HEK293 (cell line): ENCODE results near the gene ACAP1.

Experiments used
- HOXA7 ChIP-seq: sonication (generic); formaldehyde crosslinking; IDR thresholded peaks from 2 replicates; pipeline ENCODE4 v1.8.1; 2022; ENCODE audit warnings: missing genetic modification reagents, borderline replicate concordance
- SP2 ChIP-seq: fragments of 450-650 bp; formaldehyde crosslinking; IDR thresholded peaks from 2 replicates; pipeline ENCODE4 v1.5.1; 2016; ENCODE audit warnings: missing biosample characterization, missing genetic modification characterization
- ZNF140 ChIP-seq: fragments of 450-650 bp; formaldehyde crosslinking; IDR thresholded peaks from 2 replicates; pipeline ENCODE4 v1.5.1; 2016; ENCODE audit warnings: missing biosample characterization, missing genetic modification characterization
- ZNF175 ChIP-seq: fragments of 450-650 bp; formaldehyde crosslinking; IDR thresholded peaks from 2 replicates; pipeline ENCODE4 v1.5.1; 2016; ENCODE audit warnings: missing biosample characterization, missing genetic modification characterization
- ZNF248 ChIP-seq: fragments of 450-650 bp; formaldehyde crosslinking; IDR thresholded peaks from 2 replicates; pipeline ENCODE4 v1.5.1; 2017; ENCODE audit warnings: missing biosample characterization, missing genetic modification characterization
- ZNF362 ChIP-seq: fragments of 450-650 bp; formaldehyde crosslinking; IDR thresholded peaks from 2 replicates; pipeline ENCODE4 v1.5.1; 2016; ENCODE audit warnings: missing biosample characterization, missing genetic modification characterization
- ZNF510 ChIP-seq: fragments of 450-650 bp; formaldehyde crosslinking; IDR thresholded peaks from 2 replicates; pipeline ENCODE4 v1.5.1; 2018; ENCODE audit warnings: mild to moderate bottlenecking, missing genetic modification characterization, missing biosample characterization; ENCODE audit not compliant: insufficient replicate concordance
- ZNF624 ChIP-seq: fragments of 450-650 bp; formaldehyde crosslinking; IDR thresholded peaks from 2 replicates; pipeline ENCODE4 v1.5.1; 2017; ENCODE audit warnings: missing biosample characterization, missing genetic modification characterization
- ZNF670 ChIP-seq: fragments of 450-650 bp; formaldehyde crosslinking; IDR thresholded peaks from 2 replicates; pipeline ENCODE4 v1.5.1; 2016; ENCODE audit warnings: missing biosample characterization, missing genetic modification characterization, low read depth
- TF ChIP-seq, protein P1 (sequence below): fragments of 450-650 bp; formaldehyde crosslinking; IDR thresholded peaks from 2 replicates; pipeline ENCODE4 v1.5.1; 2016; ENCODE audit warnings: missing biosample characterization, missing genetic modification characterization
- TF ChIP-seq, protein P2 (sequence below): fragments of 450-650 bp; formaldehyde crosslinking; IDR thresholded peaks from 2 replicates; pipeline ENCODE4 v1.5.1; 2016; ENCODE audit warnings: missing biosample characterization, missing genetic modification characterization

DNA sequence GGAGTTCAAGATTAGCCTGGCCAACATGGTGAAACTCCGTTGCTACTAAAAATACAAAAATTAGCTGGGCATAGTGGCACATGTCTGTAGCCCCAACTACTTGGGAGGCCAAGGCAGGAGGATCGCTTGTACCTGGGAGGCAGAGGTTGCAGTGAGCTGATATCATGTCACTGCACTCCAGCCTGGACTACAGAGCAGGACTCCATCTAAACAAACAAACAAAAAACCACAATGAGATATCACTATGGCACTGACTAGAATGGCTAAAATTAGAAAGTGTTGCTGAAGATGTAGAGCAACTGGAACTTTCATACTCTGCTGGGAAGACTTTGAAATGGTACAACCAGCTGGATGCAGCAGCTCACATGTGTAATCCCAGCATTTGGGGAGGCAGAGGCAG, 38.0 kb downstream of the ACAP1 start:
- TF ChIP-seq ZNF140 (tag by site-specific recombination) (no peak), ZNF175 (no peak), ZNF624 (no peak), ZNF248 (tag by site-specific recombination) (no peak), ZNF510 (tag by site-specific recombination) (no peak), ZNF670 (no peak), ZNF362 (no peak), SP2 (tag by site-specific recombination) (no peak), HOXA7 (CRISPR knock-in tag) (no peak)
- TF ChIP-seq, protein P1, sequence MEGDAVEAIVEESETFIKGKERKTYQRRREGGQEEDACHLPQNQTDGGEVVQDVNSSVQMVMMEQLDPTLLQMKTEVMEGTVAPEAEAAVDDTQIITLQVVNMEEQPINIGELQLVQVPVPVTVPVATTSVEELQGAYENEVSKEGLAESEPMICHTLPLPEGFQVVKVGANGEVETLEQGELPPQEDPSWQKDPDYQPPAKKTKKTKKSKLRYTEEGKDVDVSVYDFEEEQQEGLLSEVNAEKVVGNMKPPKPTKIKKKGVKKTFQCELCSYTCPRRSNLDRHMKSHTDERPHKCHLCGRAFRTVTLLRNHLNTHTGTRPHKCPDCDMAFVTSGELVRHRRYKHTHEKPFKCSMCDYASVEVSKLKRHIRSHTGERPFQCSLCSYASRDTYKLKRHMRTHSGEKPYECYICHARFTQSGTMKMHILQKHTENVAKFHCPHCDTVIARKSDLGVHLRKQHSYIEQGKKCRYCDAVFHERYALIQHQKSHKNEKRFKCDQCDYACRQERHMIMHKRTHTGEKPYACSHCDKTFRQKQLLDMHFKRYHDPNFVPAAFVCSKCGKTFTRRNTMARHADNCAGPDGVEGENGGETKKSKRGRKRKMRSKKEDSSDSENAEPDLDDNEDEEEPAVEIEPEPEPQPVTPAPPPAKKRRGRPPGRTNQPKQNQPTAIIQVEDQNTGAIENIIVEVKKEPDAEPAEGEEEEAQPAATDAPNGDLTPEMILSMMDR (tag by site-specific recombination): no peak
- TF ChIP-seq, protein P2, sequence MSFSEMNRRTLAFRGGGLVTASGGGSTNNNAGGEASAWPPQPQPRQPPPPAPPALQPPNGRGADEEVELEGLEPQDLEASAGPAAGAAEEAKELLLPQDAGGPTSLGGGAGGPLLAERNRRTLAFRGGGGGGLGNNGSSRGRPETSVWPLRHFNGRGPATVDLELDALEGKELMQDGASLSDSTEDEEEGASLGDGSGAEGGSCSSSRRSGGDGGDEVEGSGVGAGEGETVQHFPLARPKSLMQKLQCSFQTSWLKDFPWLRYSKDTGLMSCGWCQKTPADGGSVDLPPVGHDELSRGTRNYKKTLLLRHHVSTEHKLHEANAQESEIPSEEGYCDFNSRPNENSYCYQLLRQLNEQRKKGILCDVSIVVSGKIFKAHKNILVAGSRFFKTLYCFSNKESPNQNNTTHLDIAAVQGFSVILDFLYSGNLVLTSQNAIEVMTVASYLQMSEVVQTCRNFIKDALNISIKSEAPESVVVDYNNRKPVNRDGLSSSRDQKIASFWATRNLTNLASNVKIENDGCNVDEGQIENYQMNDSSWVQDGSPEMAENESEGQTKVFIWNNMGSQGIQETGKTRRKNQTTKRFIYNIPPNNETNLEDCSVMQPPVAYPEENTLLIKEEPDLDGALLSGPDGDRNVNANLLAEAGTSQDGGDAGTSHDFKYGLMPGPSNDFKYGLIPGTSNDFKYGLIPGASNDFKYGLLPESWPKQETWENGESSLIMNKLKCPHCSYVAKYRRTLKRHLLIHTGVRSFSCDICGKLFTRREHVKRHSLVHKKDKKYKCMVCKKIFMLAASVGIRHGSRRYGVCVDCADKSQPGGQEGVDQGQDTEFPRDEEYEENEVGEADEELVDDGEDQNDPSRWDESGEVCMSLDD (tag by site-specific recombination): no peak
